ENCODE measurements around the gene HNRNPUL1.

DNA sequence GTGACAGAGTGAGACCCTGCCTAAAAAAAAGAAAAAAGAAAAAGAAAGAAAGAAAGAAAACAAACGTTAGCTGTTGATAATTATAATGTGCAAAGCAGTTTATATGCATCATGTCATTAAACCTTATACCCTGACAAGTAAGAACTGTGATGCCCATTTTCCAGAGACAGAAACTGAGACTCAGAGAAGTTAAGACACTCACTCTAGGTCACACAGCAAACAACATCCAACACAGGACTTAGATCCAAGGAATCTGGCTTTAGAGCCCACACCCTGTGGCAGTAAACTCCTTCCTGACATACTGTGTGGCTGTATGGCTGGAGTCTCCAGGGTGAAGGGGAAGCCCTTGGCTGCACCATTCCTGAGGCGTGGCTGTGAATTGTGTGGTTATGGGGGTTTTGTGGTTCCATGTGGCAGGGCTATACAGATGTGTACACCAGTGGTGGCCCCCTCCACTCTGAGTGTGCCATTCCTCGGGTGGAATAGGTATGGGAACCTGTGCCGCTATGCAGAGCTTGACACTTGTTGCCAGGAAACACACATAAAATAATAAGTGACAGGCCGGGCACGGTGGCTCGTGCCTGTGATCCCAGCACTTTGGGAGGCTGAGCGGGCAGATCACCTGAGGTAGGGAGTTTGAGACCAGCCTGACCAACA, 29.5 kb upstream of the HNRNPUL1 start:
- TF ChIP-seq, protein P1, sequence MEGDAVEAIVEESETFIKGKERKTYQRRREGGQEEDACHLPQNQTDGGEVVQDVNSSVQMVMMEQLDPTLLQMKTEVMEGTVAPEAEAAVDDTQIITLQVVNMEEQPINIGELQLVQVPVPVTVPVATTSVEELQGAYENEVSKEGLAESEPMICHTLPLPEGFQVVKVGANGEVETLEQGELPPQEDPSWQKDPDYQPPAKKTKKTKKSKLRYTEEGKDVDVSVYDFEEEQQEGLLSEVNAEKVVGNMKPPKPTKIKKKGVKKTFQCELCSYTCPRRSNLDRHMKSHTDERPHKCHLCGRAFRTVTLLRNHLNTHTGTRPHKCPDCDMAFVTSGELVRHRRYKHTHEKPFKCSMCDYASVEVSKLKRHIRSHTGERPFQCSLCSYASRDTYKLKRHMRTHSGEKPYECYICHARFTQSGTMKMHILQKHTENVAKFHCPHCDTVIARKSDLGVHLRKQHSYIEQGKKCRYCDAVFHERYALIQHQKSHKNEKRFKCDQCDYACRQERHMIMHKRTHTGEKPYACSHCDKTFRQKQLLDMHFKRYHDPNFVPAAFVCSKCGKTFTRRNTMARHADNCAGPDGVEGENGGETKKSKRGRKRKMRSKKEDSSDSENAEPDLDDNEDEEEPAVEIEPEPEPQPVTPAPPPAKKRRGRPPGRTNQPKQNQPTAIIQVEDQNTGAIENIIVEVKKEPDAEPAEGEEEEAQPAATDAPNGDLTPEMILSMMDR (conservative IDR thresholded peaks at IDR 0.05; ENCODE audit: low read depth in 2 of 2), result no peak
- TF ChIP-seq POLR2AphosphoS5 (IDR thresholded peaks at IDR 0.05; ENCODE audit: low read depth) (no peak), EZH2 (IDR thresholded peaks at IDR 0.05; ENCODE audit: low read depth, unreplicated experiment) (no peak), EZH2phosphoT487 (IDR thresholded peaks at IDR 0.05; ENCODE audit: unreplicated experiment) (no peak), JUNB (IDR thresholded peaks at IDR 0.05; ENCODE audit: unreplicated experiment) (no peak), ZNF114 (CRISPR knock-in tag; IDR thresholded peaks at IDR 0.05) (no peak), STAT1 (IDR thresholded peaks at IDR 0.05; ENCODE audit: unreplicated experiment) (no peak), CREB1 (CRISPR knock-in tag; IDR thresholded peaks at IDR 0.05; ENCODE audit: low read depth) (no peak)
- TF ChIP-seq, protein P2, sequence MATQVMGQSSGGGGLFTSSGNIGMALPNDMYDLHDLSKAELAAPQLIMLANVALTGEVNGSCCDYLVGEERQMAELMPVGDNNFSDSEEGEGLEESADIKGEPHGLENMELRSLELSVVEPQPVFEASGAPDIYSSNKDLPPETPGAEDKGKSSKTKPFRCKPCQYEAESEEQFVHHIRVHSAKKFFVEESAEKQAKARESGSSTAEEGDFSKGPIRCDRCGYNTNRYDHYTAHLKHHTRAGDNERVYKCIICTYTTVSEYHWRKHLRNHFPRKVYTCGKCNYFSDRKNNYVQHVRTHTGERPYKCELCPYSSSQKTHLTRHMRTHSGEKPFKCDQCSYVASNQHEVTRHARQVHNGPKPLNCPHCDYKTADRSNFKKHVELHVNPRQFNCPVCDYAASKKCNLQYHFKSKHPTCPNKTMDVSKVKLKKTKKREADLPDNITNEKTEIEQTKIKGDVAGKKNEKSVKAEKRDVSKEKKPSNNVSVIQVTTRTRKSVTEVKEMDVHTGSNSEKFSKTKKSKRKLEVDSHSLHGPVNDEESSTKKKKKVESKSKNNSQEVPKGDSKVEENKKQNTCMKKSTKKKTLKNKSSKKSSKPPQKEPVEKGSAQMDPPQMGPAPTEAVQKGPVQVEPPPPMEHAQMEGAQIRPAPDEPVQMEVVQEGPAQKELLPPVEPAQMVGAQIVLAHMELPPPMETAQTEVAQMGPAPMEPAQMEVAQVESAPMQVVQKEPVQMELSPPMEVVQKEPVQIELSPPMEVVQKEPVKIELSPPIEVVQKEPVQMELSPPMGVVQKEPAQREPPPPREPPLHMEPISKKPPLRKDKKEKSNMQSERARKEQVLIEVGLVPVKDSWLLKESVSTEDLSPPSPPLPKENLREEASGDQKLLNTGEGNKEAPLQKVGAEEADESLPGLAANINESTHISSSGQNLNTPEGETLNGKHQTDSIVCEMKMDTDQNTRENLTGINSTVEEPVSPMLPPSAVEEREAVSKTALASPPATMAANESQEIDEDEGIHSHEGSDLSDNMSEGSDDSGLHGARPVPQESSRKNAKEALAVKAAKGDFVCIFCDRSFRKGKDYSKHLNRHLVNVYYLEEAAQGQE (IDR thresholded peaks at IDR 0.05; ENCODE audit: unreplicated experiment), result no peak
- TF ChIP-seq, protein P3, sequence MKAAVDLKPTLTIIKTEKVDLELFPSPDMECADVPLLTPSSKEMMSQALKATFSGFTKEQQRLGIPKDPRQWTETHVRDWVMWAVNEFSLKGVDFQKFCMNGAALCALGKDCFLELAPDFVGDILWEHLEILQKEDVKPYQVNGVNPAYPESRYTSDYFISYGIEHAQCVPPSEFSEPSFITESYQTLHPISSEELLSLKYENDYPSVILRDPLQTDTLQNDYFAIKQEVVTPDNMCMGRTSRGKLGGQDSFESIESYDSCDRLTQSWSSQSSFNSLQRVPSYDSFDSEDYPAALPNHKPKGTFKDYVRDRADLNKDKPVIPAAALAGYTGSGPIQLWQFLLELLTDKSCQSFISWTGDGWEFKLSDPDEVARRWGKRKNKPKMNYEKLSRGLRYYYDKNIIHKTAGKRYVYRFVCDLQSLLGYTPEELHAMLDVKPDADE (IDR thresholded peaks at IDR 0.05), result no peak
- TF ChIP-seq, protein P4, sequence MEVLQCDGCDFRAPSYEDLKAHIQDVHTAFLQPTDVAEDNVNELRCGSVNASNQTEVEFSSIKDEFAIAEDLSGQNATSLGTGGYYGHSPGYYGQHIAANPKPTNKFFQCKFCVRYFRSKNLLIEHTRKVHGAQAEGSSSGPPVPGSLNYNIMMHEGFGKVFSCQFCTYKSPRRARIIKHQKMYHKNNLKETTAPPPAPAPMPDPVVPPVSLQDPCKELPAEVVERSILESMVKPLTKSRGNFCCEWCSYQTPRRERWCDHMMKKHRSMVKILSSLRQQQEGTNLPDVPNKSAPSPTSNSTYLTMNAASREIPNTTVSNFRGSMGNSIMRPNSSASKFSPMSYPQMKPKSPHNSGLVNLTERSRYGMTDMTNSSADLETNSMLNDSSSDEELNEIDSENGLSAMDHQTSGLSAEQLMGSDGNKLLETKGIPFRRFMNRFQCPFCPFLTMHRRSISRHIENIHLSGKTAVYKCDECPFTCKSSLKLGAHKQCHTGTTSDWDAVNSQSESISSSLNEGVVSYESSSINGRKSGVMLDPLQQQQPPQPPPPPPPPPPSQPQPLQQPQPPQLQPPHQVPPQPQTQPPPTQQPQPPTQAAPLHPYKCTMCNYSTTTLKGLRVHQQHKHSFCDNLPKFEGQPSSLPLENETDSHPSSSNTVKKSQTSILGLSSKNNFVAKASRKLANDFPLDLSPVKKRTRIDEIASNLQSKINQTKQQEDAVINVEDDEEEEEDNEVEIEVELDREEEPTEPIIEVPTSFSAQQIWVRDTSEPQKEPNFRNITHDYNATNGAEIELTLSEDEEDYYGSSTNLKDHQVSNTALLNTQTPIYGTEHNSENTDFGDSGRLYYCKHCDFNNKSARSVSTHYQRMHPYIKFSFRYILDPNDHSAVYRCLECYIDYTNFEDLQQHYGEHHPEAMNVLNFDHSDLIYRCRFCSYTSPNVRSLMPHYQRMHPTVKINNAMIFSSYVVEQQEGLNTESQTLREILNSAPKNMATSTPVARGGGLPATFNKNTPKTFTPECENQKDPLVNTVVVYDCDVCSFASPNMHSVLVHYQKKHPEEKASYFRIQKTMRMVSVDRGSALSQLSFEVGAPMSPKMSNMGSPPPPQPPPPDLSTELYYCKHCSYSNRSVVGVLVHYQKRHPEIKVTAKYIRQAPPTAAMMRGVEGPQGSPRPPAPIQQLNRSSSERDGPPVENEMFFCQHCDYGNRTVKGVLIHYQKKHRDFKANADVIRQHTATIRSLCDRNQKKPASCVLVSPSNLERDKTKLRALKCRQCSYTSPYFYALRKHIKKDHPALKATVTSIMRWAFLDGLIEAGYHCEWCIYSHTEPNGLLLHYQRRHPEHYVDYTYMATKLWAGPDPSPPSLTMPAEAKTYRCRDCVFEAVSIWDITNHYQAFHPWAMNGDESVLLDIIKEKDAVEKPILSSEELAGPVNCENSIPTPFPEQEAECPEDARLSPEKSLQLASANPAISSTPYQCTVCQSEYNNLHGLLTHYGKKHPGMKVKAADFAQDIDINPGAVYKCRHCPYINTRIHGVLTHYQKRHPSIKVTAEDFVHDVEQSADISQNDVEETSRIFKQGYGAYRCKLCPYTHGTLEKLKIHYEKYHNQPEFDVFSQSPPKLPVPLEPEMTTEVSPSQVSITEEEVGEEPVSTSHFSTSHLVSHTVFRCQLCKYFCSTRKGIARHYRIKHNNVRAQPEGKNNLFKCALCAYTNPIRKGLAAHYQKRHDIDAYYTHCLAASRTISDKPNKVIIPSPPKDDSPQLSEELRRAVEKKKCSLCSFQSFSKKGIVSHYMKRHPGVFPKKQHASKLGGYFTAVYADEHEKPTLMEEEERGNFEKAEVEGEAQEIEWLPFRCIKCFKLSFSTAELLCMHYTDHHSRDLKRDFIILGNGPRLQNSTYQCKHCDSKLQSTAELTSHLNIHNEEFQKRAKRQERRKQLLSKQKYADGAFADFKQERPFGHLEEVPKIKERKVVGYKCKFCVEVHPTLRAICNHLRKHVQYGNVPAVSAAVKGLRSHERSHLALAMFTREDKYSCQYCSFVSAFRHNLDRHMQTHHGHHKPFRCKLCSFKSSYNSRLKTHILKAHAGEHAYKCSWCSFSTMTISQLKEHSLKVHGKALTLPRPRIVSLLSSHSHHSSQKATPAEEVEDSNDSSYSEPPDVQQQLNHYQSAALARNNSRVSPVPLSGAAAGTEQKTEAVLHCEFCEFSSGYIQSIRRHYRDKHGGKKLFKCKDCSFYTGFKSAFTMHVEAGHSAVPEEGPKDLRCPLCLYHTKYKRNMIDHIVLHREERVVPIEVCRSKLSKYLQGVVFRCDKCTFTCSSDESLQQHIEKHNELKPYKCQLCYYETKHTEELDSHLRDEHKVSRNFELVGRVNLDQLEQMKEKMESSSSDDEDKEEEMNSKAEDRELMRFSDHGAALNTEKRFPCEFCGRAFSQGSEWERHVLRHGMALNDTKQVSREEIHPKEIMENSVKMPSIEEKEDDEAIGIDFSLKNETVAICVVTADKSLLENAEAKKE (CRISPR knock-in tag; IDR thresholded peaks at IDR 0.05), result no peak
